Measurements from ENCODE around the gene SEMA3B. TPM values are rescaled to one million over a fixed set of nuclear protein-coding genes. Genes with fewer than 3 reads are reported as not detected.

Gene SEMA3B
- total RNA-seq, 2 experiments from 2014 or later: 0.28 to 0.82 TPM

DNA sequence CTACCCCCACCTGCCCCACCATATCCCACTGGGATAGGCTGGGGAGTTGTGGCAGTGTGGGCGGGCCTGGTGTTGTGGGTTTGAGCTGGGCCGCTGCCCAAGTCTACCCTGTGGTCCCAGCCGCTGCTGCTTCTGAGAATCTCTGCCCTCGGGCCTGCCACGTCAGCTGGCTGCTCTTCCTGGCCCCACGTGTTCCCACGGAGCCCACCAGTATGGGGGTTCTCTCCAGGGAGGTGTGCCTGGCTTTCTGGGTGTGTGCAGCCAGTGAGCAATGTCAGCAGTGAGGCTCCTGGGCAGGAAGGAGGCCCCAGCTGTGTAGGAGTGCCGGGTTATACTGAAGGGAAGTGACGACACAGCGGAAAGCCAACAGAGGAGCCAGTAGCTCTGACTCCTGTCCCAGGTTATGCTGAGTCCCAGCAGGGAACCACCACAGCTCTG is 22.4 kb upstream of the SEMA3B start:
- no TSS peak for BruUV-seq (replicated peaks)
- Histone ChIP-seq H3K9me2 (ENCODE audit: insufficient read depth, low read length) (no peaks in the 10 kb centered on the region), H3K4me1 (ENCODE audit: insufficient read depth, low read length, poor library complexity, severe bottlenecking) (peaks cover 61% of the 10 kb centered on the region), H3K27ac (ENCODE audit: low read depth, low read length, poor library complexity, severe bottlenecking) (peak overlapping the region; percentile 79), H3K36me3 (ENCODE audit: insufficient read depth, low read length) (peaks cover 48% of the 10 kb centered on the region; the same call in 1 of the 2 replicates), H4K20me1 (ENCODE audit: insufficient read depth, low read length) (peaks cover 15% of the 10 kb centered on the region; the same call in 1 of the 2 replicates), H3K4me2 (ENCODE audit: low read length) (peak overlapping the region; percentile 78), H3K4me3 (ENCODE audit: low read depth, low read length, poor library complexity, severe bottlenecking) (peak overlapping the region; percentile 64), H2AFZ (ENCODE audit: low read length) (no peak overlapping the region), H3K9me3 (ENCODE audit: low read length) (no peaks in the 10 kb centered on the region), H3K79me2 (ENCODE audit: insufficient read depth, low read depth, low read length) (peaks cover 58% of the 10 kb centered on the region)
- CTCF ChIA-PET (ENCODE audit: unreplicated experiment): interaction anchor here (0.6 to 1.5 kb wide), 13 partner anchors 9 to 805 kb away, joined by 3 to 20 read pairs (median 5); partner anchors contain the start of gene GNAI2
- peak; percentile 85 for DNase-seq (ENCODE audit: low spot score)
- intact Hi-C loops (cut with micrococcal nuclease; ENCODE audit: unreplicated experiment): loop anchor here (1.0 to 2.0 kb wide), 3 partner anchors 9 to 52 kb away; partner anchors contain the start of genes HYAL3 and NAA80
- POLR2A ChIA-PET: interaction anchor here (0.6 to 1.9 kb wide), 8 partner anchors 9 to 144 kb away, joined by 3 to 24 read pairs (median 6); partner anchors contain the start of gene GNAI2
- TF ChIP-seq, protein P1, sequence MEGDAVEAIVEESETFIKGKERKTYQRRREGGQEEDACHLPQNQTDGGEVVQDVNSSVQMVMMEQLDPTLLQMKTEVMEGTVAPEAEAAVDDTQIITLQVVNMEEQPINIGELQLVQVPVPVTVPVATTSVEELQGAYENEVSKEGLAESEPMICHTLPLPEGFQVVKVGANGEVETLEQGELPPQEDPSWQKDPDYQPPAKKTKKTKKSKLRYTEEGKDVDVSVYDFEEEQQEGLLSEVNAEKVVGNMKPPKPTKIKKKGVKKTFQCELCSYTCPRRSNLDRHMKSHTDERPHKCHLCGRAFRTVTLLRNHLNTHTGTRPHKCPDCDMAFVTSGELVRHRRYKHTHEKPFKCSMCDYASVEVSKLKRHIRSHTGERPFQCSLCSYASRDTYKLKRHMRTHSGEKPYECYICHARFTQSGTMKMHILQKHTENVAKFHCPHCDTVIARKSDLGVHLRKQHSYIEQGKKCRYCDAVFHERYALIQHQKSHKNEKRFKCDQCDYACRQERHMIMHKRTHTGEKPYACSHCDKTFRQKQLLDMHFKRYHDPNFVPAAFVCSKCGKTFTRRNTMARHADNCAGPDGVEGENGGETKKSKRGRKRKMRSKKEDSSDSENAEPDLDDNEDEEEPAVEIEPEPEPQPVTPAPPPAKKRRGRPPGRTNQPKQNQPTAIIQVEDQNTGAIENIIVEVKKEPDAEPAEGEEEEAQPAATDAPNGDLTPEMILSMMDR (conservative IDR thresholded peaks at IDR 0.05; ENCODE audit: low read length): peak; percentile 49
- TF ChIP-seq EZH2phosphoT487 (IDR thresholded peaks at IDR 0.05; ENCODE audit: borderline replicate concordance, low read depth, low read length): no peak

DNA sequence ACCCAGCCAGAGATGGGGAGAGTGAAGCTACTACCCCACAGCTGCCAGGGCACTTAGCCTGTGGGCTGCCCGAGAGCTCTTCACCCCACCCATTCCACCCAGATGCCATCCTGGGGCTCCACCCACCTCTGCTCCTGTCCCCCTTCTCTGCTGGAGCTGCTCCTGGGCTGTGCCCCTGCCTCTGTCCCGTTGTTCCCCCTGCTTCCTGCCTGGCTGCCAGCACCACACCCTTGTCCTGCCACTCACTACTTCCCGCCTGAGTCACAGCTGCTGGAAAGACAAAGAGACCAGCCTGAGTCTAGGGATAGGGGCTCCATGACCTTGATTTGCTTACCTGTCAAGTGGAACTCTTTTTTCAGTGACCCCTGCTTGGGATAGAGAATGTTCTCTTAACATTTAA is 20.6 kb upstream of the SEMA3B start:
- H3K9me3 ChIP-seq (ENCODE audit: low read length): no peaks in the 10 kb centered on the region
- peaks cover 5% of the 10 kb centered on the region; the same call in 1 of the 2 replicates for H4K20me1 ChIP-seq (ENCODE audit: insufficient read depth, low read length)
- no peak overlapping the region for H3K4me3 ChIP-seq (ENCODE audit: low read depth, low read length, poor library complexity, severe bottlenecking)
- H3K36me3 ChIP-seq (ENCODE audit: insufficient read depth, low read length): peaks cover 61% of the 10 kb centered on the region
- H3K27ac ChIP-seq (ENCODE audit: low read depth, low read length, poor library complexity, severe bottlenecking): no peak overlapping the region
- peaks cover 43% of the 10 kb centered on the region for H3K4me1 ChIP-seq (ENCODE audit: insufficient read depth, low read length, poor library complexity, severe bottlenecking)
- intact Hi-C loops (cut with micrococcal nuclease; ENCODE audit: unreplicated experiment): no loop called here
- no peak for TF ChIP-seq EZH2phosphoT487 (IDR thresholded peaks at IDR 0.05; ENCODE audit: borderline replicate concordance, low read depth, low read length)
- TF ChIP-seq, protein P1 (conservative IDR thresholded peaks at IDR 0.05; ENCODE audit: low read length): no peak
- no peaks in the 10 kb centered on the region for H3K9me2 ChIP-seq (ENCODE audit: insufficient read depth, low read length)
- CTCF ChIA-PET (ENCODE audit: unreplicated experiment): no interaction called here
- peaks cover 39% of the 10 kb centered on the region for H3K79me2 ChIP-seq (ENCODE audit: insufficient read depth, low read depth, low read length)
- POLR2A ChIA-PET: no interaction called here
- DNase-seq (ENCODE audit: low spot score): no peak
- H3K4me2 ChIP-seq (ENCODE audit: low read length): no peak overlapping the region
- no peak overlapping the region for H2AFZ ChIP-seq (ENCODE audit: low read length)
- no TSS peak for BruUV-seq (replicated peaks)

DNA sequence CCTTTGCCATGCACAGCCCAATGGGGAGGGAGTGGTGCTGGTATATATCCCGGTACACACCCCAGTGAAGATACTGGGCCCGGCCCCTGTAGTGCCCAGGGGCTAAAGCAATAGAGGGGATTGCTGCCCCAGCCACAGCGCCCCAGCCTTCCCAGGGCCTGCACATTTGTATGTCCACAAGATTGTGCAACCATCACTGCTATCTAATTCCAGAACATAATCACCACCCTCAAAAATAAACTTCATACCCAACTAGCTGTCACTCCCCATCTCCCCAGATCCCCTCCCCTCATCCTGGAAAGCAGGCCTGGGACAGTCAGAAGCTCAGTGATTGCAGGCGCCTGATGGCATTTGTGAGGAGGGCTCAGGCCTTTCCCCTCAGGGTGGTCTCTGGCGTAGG is 19.5 kb upstream of the SEMA3B start:
- Histone ChIP-seq H3K36me3 (ENCODE audit: insufficient read depth, low read length) (peaks cover 64% of the 10 kb centered on the region), H4K20me1 (ENCODE audit: insufficient read depth, low read length) (peaks cover 5% of the 10 kb centered on the region; the same call in 1 of the 2 replicates), H2AFZ (ENCODE audit: low read length) (no peak overlapping the region), H3K27ac (ENCODE audit: low read depth, low read length, poor library complexity, severe bottlenecking) (no peak overlapping the region), H3K9me2 (ENCODE audit: insufficient read depth, low read length) (no peaks in the 10 kb centered on the region), H3K79me2 (ENCODE audit: insufficient read depth, low read depth, low read length) (peaks cover 39% of the 10 kb centered on the region), H3K4me2 (ENCODE audit: low read length) (no peak overlapping the region), H3K4me3 (ENCODE audit: low read depth, low read length, poor library complexity, severe bottlenecking) (no peak overlapping the region), H3K4me1 (ENCODE audit: insufficient read depth, low read length, poor library complexity, severe bottlenecking) (peaks cover 40% of the 10 kb centered on the region), H3K9me3 (ENCODE audit: low read length) (no peaks in the 10 kb centered on the region)
- TF ChIP-seq, protein P1 (conservative IDR thresholded peaks at IDR 0.05; ENCODE audit: low read length): no peak
- no peak for TF ChIP-seq EZH2phosphoT487 (IDR thresholded peaks at IDR 0.05; ENCODE audit: borderline replicate concordance, low read depth, low read length)
- DNase-seq (ENCODE audit: low spot score): no peak
- intact Hi-C loops (cut with micrococcal nuclease; ENCODE audit: unreplicated experiment): no loop called here
- POLR2A ChIA-PET: interaction anchor here (0.6 kb wide), 1 partner anchor 230 kb away, joined by 3 read pairs; no protein-coding TSS in a partner anchor
- CTCF ChIA-PET (ENCODE audit: unreplicated experiment): interaction anchor here (1.0 kb wide), 1 partner anchor 55 kb away, joined by 3 read pairs; no protein-coding TSS in a partner anchor
- BruUV-seq (replicated peaks): no TSS peak
